PC-9 (cell line): ENCODE data around the gene NXF1.
A peak's percentile ranks its signal among the peaks of the same experiment; 100 is the strongest.

Source experiments
- CTCF ChIP-seq: fragments of 200-600 bp; sonication (generic); conservative IDR thresholded peaks from 2 replicates; pipeline ENCODE4 v1.6.1; 2017; ENCODE audit warnings: mixed run types, antibody characterized with exemption, mild to moderate bottlenecking, moderate library complexity
- EZH2 ChIP-seq: fragments of 200-600 bp; sonication (generic); IDR thresholded peaks from 2 replicates; pipeline ENCODE4 v1.8.0; 2017; ENCODE audit warnings: antibody characterized with exemption, low read depth

- TF ChIP-seq CTCF (peak; percentile 96), EZH2 (no peak)
Measured at GRCh38 chr11:62786318-62787004, 18.8 kb downstream of the NXF1 start.
